ENCODE measurements around the gene FAM131B. TPM values are rescaled to one million over a fixed set of nuclear protein-coding genes. Genes with fewer than 3 reads are reported as not detected.

The FAM131B gene
- total and polyA plus RNA-seq, 2 of the 8 experiments (the other 6 are each of a cell fraction or from before 2014, with no cell fraction given), result 23.1 to 38.2 TPM

DNA sequence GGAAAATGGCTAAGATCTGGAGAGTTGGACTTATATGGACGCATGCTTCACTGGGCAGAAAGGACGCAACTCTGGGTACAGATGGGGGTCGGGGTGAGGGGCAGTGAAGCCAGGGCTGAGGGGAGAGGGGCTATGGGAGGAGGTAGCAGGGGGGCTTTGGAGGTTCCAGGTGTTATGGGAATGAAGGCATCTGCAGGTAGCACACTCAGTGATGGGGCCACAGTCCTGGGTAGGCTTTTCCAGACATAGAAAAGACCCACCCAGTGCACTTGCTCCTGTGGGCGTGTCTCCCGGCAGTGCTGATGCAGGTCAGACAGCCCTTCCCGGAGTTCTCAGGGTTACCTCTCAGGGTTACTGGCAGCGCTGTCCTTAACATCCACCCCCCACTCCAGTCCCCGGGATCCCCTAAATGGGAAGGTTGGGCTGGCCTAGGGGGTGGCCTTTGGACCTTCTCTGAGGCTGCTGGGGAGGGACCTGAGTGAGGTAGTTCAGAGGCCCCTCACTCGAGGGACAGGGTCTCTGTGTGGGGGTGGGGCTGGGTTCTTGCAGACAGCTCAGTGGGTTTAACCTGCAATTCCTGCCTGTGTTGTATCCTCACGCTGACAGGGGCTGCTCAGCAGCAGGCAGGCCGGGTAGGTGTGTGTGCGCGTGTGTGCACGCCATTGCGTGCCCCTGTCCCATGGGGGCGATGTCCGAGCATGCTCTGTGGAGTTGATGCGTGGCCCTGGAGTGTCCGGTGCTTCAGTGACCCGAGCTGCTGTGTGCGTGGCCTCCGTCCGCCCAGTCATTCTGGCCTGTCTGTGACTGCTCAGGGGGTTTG, 24.9 kb upstream of the FAM131B start (continued):
- TF ChIP-seq EZH2 (IDR thresholded peaks at IDR 0.05; ENCODE audit: low read depth, low read length, severe bottlenecking) (no peak), ATF3 (IDR thresholded peaks at IDR 0.05; ENCODE audit: insufficient read depth, low read depth, low read length) (no peak)
